HG03280 (cell line): ENCODE results near the gene KSR2.

Experiments used
- ATAC-seq: cut with Tn5 transposase; IDR thresholded peaks from one replicate; pipeline ENCODE4 v1.9.1; 2021; ENCODE audit warnings: mild to moderate bottlenecking, moderate library complexity; ENCODE audit not compliant: unreplicated experiment

KSR2 gene

GRCh38 chr12:117473856-117474255 lies 494.9 kb downstream of the KSR2 start:
- ATAC-seq = no peak

- no peak for ATAC-seq
These were observed 495.8 kb downstream of the KSR2 start for GRCh38 chr12:117472983-117473382.

- no peak for ATAC-seq
These were observed 498.0 kb downstream of the KSR2 start for GRCh38 chr12:117470804-117471203.

GRCh38 chr12:117469883-117470483 lies 498.8 kb downstream of the KSR2 start:
- ATAC-seq = no peak

DNA sequence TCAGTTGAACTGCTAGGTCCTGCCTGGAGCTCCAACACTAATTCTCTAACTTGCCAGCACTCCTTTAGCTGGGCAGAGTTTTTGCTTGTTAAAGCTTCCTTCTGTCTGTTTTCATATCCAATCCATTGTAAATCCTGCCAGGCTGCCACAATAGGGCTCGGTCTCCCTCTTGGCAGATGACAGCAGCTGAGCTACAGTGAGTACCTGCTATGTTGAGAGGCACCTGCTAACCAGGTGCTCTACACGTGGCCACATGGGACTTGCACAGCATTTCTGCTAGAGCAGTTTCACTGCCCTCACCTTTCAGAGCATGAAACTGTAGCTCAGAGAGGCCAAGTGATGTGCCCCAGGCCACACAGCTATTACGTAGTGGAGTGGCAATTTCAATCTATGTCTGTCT lies 500.8 kb downstream of the KSR2 start:
- ATAC-seq = no peak

- ATAC-seq = no peak
These were observed 501.2 kb downstream of the KSR2 start for GRCh38 chr12:117467588-117467987.

- ATAC-seq = no peak
These were observed 502.0 kb downstream of the KSR2 start for GRCh38 chr12:117466677-117467362.

- ATAC-seq = no peak
These were observed 507.1 kb downstream of the KSR2 start for GRCh38 chr12:117461732-117462131.

GRCh38 chr12:117459229-117459628 lies 509.6 kb downstream of the KSR2 start:
- ATAC-seq = no peak

GRCh38 chr12:117457189-117457588 lies 511.6 kb downstream of the KSR2 start:
- ATAC-seq = no peak

- no peak for ATAC-seq
These were observed 512.7 kb downstream of the KSR2 start for GRCh38 chr12:117456076-117456475.

DNA sequence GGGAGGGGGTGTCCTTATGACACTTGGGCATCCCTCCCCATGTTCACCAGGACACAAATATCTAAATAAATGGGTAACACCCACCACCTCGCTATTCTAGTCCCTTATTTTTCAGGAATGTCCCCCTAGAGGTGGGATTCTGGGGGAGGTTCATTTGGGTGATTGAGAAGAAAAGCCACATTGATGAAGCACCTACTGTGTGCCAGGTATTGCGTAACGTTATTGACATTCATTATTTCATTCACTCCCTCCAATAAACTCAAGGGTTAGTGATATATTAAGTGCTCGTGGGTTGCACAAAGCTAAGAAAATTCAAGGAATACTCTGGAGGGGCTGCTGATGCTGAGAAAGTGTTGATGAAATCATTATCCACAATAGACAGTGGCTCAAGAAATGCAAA lies 514.8 kb downstream of the KSR2 start:
- no peak for ATAC-seq

GRCh38 chr12:117452112-117452511 lies 516.7 kb downstream of the KSR2 start:
- ATAC-seq = no peak

DNA sequence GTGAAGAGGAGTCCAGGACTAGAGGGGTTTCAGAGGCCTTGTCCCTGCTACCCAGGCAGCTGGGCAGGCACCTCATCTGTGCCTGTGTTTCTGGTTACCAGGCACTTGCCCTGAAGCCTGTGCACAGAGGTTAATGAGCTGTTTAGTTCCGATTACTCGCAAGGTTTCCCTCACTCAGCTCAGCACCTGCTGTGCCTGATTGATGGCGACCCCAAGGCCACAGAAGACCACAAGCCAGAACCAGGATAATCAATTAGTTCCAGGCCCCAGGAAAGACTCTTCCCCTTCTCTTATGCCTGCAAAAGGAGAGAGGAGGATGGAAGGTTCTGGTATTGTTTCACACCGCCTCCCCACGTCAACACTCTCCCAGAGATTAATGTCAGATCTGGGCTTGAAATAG lies 518.6 kb downstream of the KSR2 start:
- no peak for ATAC-seq

DNA sequence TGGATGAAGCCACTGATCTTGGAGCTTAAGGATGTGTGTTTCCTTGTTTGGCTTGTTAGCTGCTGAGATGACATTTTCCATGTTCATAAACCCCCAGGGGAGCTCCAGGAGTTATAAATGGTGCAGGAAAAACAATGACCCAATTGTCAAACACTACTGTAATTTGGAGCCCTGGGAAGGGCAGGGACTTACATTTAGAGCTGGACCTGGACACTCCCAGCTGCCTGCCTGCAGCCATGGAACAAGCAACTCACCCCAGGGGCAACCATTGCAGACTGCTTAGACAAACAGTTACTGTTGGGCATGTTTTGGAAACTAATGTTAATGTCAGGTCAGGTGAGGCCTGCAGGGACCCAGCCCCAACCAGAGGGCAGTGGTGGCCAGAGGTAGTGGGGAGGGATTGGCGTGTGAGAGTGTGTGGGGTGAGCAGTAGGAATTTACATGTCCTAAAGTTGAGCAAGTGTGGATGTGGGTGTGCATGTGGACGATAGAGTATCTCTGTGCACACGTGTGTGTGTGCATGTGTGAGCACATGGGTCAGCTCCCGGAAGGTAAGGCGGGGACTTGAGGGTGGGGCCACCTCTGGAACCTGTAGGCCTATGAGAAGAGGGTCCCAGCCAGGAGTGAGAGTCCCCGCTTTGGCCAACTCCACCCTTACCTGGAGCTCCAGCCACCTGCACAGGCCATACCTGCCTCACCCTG lies 521.0 kb downstream of the KSR2 start:
- no peak for ATAC-seq

- no peak for ATAC-seq
These were observed 524.0 kb downstream of the KSR2 start for GRCh38 chr12:117444781-117445180.

DNA sequence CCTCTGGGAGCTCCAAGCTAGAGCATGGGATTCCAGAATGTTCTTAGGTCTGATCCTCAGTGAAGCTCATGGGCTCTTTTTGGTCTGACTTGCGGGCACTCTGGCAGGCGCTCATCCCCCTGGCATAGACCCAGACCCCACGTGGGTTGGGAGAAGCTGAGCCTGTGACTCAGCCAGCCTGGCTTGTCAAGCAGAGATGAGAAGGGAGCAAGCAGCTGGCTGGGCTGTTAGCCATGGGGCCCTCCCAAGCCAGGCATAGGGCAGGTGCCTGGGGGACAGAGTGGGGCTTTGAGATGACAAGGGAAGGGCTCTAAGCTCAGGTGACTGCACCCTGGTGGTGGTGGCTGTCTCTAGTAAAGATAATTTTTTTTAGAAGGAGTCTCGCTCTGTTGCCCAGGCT lies 527.0 kb downstream of the KSR2 start:
- no peak for ATAC-seq

GRCh38 chr12:117440384-117440783 lies 528.4 kb downstream of the KSR2 start:
- ATAC-seq = no peak

DNA sequence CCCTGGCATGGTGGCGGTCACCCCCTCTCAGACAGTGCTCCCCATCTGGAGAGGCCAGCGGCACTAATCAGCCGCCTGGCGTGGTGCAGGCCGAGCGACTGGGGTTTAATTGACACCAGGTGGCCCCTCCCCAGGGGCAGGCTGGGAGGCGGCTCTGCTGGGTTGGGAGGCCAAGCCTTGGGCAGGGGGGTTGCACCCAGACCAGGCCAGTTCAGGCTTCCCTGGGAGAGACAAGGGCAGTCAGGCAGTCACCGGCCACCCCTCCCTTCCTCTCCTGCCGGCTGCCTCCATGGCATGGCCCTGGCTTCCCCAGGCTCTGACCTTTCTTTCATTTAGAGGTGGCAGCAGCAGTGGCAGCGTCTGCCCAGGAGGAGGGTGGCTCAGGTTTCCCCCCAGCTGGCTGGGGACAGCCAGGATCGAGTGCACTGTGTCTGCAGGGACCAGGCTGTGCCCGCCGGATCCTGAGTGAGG lies 529.2 kb downstream of the KSR2 start:
- no peak for ATAC-seq

DNA sequence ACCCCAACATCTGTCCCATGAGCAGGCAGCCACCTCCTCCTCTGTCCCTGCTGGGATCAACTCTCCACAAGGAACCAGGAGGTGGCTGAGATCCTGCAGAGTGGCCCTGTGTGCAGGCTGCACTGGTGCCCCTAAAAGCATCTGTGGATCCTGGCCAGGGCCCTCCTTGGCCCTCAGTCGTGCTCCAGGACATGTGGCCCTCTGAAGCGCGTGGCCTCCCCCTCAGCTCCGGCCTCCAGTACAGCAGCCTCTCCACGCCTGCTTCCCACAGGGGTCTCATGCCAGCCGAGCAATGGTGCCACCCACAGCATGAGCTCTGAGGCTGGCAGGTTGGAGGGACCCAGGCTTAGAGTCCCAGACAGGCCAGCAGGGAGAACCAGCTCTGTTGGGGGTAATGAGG lies 530.0 kb downstream of the KSR2 start:
- ATAC-seq = no peak

GRCh38 chr12:117437516-117438255 lies 531.1 kb downstream of the KSR2 start:
- no peak for ATAC-seq
